Stimulated activated naive CD4-positive, alpha-beta T cell (primary cell): ENCODE measurements around the gene TTLL8.
"Not testable (repeated sequence)": the region's sequence is repeated elsewhere in the genome, so short reads cannot be mapped to it uniquely, and the experiment has no call there.

Experiments used
- DNase-seq, 6 experiments: peaks; one replicate each; lab custom pipeline; 2025; lab: John Stamatoyannopoulos, UW

TTLL8 gene

GRCh38 chr22:50058061-50058905, at the start of gene TTLL8:
TSS of gene TTLL8 (minus strand) at chr22:50058298.
- no peak for DNase-seq

GRCh38 chr22:50107529-50107928, 49.4 kb upstream of the TTLL8 start:
- DNase-seq, result no peak

DNA sequence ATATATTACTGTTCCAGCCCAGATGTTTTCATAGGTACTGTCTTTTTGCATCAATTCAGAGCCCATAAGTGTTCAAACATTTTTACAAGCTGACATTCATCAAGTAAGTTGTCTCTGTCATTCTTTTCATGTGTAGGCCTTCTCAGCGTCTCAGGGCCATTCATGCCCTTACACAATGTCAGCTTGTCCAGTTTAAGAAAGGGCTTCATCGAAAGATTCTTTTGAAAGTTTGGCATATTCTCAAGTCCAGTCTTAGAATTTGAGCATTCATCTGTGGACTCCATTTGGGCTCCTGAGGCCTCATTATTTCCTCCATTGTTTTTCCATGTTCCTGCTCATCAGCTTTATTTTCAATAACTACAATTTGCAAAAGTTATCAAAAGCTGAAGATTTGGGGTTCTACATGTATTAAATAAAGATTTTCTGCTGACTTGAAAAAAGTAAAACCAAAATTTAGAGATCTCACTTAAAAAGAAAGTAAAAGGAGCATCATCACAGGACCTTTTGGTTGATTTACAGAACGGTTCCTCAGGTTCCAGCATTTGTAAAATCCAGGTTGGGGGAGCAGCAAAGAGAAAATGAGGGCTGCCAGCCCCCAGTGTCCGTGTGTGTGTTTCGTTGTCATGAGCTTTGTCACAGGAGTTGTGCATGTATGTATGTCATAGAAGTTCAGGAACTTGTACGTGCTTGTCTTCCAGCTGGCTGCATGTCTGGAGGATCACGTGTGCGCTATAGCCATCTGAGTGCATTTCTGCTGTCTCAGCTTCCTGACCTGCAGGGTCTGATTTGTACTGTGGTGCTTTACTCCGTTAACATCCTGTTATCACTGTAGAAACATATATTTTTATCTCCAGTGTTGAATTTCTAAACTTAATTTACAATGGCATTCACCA, 47.4 kb upstream of the TTLL8 start:
- DNase-seq, result no peak

- no peak for DNase-seq
Measured at GRCh38 chr22:50104141-50104544, 46.0 kb upstream of the TTLL8 start.

DNA sequence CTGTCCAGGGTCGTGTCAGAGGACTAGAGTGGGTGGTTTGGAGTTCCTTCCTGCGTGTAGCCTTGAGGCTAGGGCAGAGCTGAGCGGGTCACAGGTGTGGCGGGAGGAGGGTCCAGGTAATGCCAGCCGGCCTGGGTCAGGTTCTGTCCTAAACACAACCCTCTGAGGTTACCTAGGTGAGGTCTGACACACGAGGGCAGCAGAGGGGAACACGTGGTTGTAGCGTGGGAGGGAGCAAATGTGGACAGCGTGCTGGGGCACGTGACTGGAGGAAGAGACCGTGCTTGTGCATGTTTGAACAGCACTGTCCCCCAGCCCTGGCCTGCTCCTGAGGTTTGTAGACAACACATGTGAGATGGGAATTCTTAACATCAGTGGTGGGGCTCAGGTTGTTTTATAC, 44.8 kb upstream of the TTLL8 start:
- no peak for DNase-seq

- no peak for DNase-seq
Measured at GRCh38 chr22:50101870-50102565, 43.9 kb upstream of the TTLL8 start.

DNA sequence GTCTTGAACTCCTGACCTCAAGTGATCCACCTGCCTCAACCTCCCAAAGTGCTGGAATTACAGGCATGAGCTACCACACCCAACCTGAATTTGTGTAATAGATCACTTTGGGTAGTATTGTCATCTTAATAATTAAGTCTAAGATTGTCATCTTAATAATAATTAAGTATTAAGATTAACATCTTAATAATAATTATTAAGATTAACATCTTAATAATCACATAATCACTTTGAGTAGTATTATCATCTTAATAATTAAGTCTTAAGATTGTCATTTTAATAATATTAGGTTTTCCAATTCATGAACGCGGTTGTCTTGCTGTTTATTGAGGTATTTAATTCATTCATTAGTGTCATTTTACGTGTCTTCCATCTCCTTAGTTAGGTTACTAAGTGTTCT, 40.0 kb upstream of the TTLL8 start:
- DNase-seq, result no peak

GRCh38 chr22:50092342-50092741, 34.2 kb upstream of the TTLL8 start:
- no peak for DNase-seq

DNA sequence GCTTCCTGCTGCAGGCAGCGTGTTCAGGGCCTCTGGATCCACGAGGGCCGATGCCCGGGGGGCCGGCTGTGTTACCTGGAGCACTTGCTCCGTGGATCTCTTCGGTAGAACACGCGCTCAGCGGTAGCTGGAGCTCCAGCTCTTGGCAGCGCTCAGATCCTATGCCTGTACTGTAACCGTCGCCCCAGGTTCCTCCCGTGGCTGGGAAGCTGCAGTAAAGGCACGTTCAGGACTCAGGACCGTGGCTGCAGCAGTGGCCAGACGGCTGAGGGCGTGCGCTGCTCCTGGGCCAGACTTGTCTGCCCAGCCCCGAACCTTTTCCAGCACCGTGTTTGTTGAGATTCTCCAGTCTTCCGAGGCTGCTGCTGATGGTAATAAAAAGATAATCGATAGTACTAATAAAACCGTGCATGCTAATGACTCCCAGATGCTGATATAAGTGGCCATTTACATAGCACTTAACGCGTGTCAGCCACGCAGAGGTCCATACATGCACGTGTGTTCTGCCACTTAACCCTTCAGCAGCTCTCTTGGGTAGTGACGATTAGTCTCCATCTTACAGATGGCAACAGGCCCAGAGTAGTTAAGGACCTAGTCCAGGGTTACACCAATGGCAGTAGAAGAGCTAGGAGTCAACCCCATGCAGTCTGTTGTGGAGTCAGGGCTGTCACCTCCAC, 33.1 kb upstream of the TTLL8 start:
- no peak for DNase-seq

GRCh38 chr22:50090412-50090714, 32.3 kb upstream of the TTLL8 start:
- no peak for DNase-seq

DNA sequence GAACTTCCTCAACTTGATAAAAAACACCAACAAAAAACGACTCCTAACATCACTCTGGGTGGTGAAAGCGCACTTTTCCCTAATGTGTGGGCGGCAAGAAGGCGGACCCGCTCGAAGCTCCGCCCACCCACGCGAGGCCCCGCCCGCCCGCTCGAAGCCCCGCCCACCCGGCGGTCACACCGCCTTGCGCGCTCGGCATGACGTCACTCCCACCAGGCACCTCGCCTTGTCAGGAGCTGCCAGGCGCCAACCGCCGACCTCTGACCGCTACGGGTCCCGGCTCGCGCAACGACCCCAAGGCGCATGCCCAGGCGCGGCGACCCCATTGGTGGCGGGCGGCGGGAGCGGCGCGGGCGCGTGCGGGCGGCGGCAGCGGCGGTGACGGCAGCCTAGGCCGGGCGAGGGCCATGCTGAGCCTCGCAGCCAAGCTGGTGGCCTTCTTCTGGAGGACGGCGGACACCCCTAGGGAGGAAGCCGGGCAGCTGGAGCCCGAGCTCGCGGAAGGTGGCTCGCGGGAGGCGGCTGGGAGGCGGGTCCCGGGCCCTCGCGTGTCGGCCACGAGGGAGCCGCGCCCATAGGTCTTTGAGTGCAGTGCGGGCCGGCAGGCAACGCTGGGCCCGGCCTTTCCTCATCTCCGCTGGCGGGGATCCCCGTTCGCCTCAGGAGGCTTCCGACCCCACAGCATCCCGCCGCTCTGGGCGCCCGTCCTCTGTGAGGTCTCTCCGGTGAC, 31.7 kb upstream of the TTLL8 start, which contains the start of gene MOV10L1:
Gene MOV10L1, plus strand, starts transcription at position 325 of the 730 bp plus-strand sequence. Its CDS starts 83 bp downstream, at position 408.
- DNase-seq, result no peak

DNA sequence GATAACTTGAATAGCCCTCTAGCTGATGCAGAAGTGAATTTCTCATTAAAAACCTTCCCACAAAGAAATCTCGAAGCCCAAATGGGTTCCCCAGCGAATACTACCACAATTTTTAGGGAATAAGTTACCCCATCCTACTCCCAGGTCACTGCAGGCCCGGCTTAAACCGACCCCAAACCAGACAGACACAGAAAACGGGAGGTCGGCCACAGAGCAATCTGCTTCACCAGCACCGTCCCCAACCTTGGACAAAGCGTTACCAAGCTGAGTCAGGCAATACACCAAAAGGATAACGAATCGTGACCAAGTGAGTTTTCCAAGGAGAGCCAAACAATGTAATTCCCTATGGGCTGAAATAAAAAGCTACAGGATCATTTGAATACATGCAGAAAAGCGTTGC, 31.1 kb upstream of the TTLL8 start:
- no peak for DNase-seq

DNA sequence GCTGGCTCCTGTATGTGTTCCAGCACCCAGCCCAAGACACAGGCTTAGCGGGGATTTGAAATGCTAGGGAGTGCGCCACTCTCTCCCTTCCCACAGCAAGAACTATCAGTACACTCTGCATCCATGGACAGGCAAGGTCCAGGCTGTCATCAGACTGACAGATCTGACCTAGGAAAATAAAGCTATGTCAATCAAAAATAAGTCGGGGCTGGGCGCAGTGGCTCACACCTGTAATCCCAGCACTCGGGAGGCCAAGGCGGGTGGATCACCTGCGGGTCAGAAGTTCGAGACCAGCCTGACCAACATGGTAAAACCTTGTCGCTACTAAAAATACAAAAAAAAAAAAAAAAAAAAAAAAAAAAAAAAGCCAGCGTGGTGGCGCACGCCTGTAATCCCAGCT, 30.0 kb upstream of the TTLL8 start:
- DNase-seq, result no peak

DNA sequence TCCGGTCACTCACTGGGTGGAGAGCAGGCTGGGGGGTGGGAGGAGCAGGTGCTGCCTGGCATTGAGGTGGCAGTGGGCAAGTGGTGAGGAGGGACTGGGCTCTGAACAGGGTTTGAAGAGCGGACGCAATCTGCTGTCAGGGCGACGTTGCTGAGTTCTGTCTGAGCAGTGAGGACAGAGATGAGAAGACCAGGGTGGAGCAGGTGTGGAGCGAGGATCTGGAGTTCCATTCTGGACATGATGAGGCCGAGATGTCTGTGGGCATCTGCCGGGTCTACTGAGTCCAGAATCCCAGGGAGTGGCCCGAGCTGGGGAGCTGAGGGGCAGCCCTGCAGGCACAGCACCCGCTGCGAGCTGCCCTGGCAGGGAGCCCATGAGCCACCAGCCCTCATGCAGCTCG, 29.5 kb upstream of the TTLL8 start:
- DNase-seq, result no peak

DNA sequence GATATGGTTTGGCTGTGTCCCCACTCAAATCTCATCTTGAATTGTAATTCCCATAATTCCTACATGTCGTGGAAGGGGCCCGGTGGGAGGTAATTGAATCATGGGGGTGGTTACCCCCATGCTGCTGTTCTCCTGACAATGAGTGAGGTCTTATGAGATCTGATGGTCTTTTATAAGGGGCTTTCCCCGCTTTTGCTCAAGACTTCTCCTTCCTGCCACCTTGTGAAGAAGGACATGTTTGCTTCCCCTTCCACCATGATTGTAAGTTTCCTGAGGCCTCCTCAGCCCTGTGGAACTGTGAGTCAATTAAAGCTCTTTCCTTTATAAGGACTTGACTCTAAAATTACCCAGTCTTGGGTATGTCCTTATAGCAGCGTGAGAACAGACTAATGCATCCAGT, 28.9 kb upstream of the TTLL8 start:
- DNase-seq, result not testable (repeated sequence)

- DNase-seq, result no peak
Measured at GRCh38 chr22:50086526-50086925, 28.4 kb upstream of the TTLL8 start.

DNA sequence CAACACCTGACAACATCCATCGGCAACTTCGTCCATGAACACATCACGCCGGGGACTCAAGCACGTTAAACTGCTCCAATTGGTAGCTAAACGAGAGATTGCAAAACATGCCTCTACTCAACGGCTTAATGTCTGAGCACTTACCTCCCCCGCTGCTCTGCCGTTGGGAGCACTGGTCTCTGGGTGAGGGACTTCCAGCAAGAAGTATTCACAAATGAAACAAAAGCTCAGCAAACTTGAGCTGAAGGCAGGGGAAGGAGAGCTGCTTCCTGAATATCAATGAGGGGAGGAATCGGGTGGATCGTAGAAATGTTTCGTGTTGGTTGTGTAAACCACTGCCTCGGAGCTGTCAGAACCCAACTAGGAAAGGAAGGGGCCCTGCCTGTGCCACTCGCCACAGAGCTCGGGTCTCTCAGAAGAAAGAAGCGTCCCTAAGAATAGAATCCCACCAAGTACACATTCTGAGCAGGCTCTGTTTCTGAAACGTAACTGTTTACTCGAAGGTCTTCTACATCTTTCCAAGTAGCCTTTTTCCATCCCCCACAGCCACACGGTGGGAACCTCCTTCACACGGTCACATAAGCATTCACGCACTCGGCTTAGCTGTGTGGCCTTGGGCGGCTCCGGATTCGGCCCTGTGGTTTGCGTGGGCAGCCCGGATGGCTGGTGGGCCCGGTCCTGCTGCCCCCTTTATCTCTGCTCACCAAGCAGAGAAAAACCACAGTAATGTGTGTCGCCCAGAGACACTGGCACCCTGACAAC, 27.3 kb upstream of the TTLL8 start, which contains the start of gene MLC1:
Gene MLC1, minus strand, starts transcription at position 216 of the 762 bp plus-strand sequence. CDS start 524 bp downstream, outside the sequence.
- DNase-seq, result peak in 2 of 6 experiments; percentile 20 to 21

DNA sequence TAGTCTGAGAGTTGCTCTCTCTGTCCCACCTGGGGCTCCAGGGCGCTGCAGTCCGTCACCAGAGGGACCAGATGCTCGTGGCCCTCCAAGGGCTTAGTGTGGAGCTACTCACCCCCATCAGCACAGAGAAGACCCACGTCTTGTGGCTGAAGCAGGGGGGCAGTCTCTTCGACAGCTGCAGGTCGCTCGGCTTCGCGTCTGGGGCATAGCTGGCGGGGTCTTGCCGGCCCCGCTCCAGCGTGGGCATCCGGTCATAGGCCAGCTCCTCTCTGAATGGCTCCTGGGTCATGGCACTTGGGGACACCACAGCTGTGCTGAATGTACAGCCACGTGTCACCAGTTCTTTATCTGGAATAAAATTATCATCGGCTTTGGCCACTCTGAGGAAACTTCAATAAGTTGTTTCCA, 26.5 kb upstream of the TTLL8 start:
- DNase-seq, result no peak

DNA sequence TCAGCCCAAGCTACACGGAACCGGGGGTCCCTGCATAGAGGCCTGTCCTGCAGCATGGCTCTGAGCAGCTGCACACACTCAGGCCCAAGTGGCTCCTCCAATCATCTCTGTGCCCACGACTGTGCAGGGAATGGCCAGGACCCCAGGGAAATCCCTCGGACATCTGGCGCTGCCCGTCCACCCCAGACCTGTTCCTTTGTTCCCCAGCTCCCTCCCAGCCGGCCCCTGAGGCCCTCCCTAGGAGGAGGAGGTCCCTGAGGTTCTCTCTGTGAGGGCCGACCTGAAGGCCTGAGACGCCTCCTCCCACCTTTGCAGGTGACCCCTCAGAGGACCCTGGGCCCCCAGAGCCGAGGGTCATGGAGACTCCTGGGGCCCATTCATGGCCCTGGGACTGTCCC, 26.0 kb upstream of the TTLL8 start:
- no peak for DNase-seq

DNA sequence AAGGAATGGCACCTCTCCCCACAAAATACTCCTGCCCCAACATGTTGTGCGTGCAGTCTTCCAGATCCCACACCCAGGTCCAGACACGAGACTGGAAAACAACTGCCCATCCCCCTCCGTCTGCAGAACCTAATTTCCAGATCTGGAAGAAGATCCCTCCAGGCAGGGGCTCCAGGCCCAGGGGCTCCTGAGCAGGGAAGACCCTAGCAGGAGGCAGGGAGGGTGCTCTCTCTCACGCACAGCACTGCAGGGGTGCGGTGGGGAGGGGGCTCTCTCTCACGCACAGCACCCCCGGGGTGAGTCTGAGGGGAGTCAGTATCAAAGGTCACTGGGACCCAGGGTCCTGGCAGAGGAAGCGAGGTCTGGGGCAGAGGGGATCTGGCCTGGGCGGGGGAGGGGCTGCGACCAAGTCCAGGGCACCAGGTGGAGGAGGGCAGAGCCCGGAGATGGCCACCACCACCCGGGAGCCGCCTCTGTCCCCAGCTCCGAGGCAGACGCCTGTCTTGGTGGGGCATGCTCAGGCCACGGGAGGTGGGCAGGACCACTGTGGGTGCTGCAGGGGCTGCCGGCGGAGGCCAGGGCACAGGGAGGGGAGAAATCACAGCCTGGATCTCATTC, 25.5 kb upstream of the TTLL8 start:
- no peak for DNase-seq
